ENCODE results near the gene SLIT3.

SLIT3 gene

DNA sequence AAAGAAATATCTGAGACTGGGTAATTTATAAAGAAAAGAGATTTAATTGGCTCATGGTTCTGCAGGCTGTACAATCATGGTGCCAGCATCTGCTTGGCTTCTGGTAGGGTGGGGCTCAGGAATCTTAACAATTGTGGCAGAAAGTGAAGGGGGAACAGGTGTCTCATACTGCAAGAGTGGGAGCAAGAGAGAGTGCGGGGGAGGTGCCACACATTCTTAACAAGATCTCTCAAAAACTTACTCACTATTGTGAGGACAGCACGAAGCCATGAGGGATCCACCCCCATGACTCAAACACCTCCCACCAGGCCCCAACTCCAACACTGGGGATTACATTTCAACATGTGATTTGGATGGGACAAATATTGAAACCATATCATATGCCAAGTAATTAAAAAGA is 651.6 kb downstream of the SLIT3 start:
- H3K27me3 ChIP-seq (ENCODE audit: control insufficient read depth, insufficient read depth, low read length): no peaks in the 10 kb centered on the region
- no peaks in the 10 kb centered on the region for H3K9me3 ChIP-seq (ENCODE audit: control insufficient read depth, low read length)
- H3K36me3 ChIP-seq (ENCODE audit: control insufficient read depth, insufficient read depth, low read length): no peaks in the 10 kb centered on the region
- no peak overlapping the region for H3K27ac ChIP-seq
- H3K4me2 ChIP-seq (ENCODE audit: low read length): no peak overlapping the region
- no peaks in the 10 kb centered on the region for H3K79me2 ChIP-seq
- H3K4me1 ChIP-seq: no peaks in the 10 kb centered on the region
- no peak for TF ChIP-seq CTCF (IDR thresholded peaks at IDR 0.05)
- H3K4me3 ChIP-seq (ENCODE audit: low read depth, low read length): no peak overlapping the region
- H2AFZ ChIP-seq: no peak overlapping the region
- H3K9ac ChIP-seq: no peak overlapping the region

DNA sequence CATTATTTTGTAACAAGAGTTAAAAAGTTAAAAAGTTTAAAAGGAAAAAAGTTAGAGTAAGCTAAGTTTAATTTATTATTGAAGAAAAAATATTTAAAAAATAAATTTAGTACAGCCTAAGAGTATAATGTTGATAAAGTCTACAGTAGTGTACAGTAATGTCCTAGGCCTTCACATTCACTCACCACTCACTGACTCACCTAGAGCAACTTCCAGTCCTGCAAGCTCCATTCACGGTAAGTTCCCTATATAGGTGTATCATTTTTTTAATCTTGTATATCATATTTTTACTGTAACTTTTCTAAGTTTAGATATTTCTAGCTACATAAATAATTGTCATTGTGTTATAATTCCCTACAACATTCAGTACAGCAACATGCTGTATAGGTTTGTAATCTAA is 652.4 kb downstream of the SLIT3 start:
- Histone ChIP-seq H3K27me3 (ENCODE audit: control insufficient read depth, insufficient read depth, low read length) (no peaks in the 10 kb centered on the region), H3K4me1 (no peaks in the 10 kb centered on the region), H3K79me2 (no peaks in the 10 kb centered on the region), H2AFZ (no peak overlapping the region), H3K9ac (no peak overlapping the region), H3K4me3 (ENCODE audit: low read depth, low read length) (no peak overlapping the region), H3K27ac (no peak overlapping the region), H3K36me3 (ENCODE audit: control insufficient read depth, insufficient read depth, low read length) (no peaks in the 10 kb centered on the region), H3K9me3 (ENCODE audit: control insufficient read depth, low read length) (no peaks in the 10 kb centered on the region), H3K4me2 (ENCODE audit: low read length) (no peak overlapping the region)
- TF ChIP-seq CTCF (IDR thresholded peaks at IDR 0.05): no peak

- Histone ChIP-seq H3K27me3 (ENCODE audit: control insufficient read depth, insufficient read depth, low read length) (no peaks in the 10 kb centered on the region), H3K4me2 (ENCODE audit: low read length) (no peak overlapping the region), H3K9me3 (ENCODE audit: control insufficient read depth, low read length) (no peaks in the 10 kb centered on the region), H3K4me1 (no peaks in the 10 kb centered on the region), H3K9ac (no peak overlapping the region), H2AFZ (no peak overlapping the region), H3K4me3 (ENCODE audit: low read depth, low read length) (no peak overlapping the region), H3K27ac (no peak overlapping the region), H3K79me2 (no peaks in the 10 kb centered on the region), H3K36me3 (ENCODE audit: control insufficient read depth, insufficient read depth, low read length) (no peaks in the 10 kb centered on the region)
- TF ChIP-seq CTCF (IDR thresholded peaks at IDR 0.05): no peak
Observed at GRCh38 chr5:168648016-168648415, 652.9 kb downstream of the SLIT3 start.

DNA sequence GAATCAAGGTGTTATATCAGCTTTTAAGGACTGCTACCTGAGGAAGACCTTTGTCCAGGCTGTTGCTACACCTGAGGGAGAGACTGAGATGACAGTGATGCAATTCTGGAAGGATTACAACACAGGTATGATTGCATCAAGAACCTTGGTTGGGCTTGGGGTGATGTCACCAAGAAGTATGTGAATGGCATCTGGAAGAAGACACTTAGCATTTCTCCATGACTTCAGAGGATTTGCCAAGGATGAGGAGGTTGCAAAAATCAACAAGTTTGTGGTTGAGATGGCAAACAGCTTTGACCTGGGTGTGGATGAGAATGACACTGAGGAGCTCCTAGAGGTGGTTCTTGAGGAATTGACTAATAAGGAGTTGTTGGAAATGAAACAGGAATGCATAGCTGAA is 653.9 kb downstream of the SLIT3 start:
- Histone ChIP-seq H3K27ac (no peak overlapping the region), H3K4me1 (no peaks in the 10 kb centered on the region), H3K9me3 (ENCODE audit: control insufficient read depth, low read length) (no peaks in the 10 kb centered on the region), H3K9ac (no peak overlapping the region), H3K79me2 (no peaks in the 10 kb centered on the region), H2AFZ (no peak overlapping the region), H3K4me2 (ENCODE audit: low read length) (no peak overlapping the region), H3K36me3 (ENCODE audit: control insufficient read depth, insufficient read depth, low read length) (no peaks in the 10 kb centered on the region), H3K27me3 (ENCODE audit: control insufficient read depth, insufficient read depth, low read length) (no peaks in the 10 kb centered on the region), H3K4me3 (ENCODE audit: low read depth, low read length) (no peak overlapping the region)
- no peak for TF ChIP-seq CTCF (IDR thresholded peaks at IDR 0.05)

- no peak overlapping the region for H3K4me2 ChIP-seq (ENCODE audit: low read length)
- H3K9ac ChIP-seq: no peak overlapping the region
- H3K4me1 ChIP-seq: no peaks in the 10 kb centered on the region
- no peak overlapping the region for H3K27ac ChIP-seq
- no peaks in the 10 kb centered on the region for H3K36me3 ChIP-seq (ENCODE audit: control insufficient read depth, insufficient read depth, low read length)
- no peaks in the 10 kb centered on the region for H3K79me2 ChIP-seq
- H3K4me3 ChIP-seq (ENCODE audit: low read depth, low read length): no peak overlapping the region
- H3K27me3 ChIP-seq (ENCODE audit: control insufficient read depth, insufficient read depth, low read length): no peaks in the 10 kb centered on the region
- no peak for TF ChIP-seq CTCF (IDR thresholded peaks at IDR 0.05)
- no peak overlapping the region for H2AFZ ChIP-seq
- no peaks in the 10 kb centered on the region for H3K9me3 ChIP-seq (ENCODE audit: control insufficient read depth, low read length)
Observed at GRCh38 chr5:168646335-168646734, 654.6 kb downstream of the SLIT3 start.
